Stimulated activated naive B cell treated with anti-CD40 and anti-IgM and Interleukin-4, amounts not matched to agents 10 μg/mL and 1 μg/mL and 100 μg/mL, for 72 hours (primary cell): ENCODE measurements around the gene OLA1.

Source experiments
- ATAC-seq, 2 donors: fragments of 150-1000 bp; cut with Tn5 transposase; replicated peaks; 2 replicates each; pipeline ENCODE4 v1.10.0; 2021; ENCODE audit warnings: moderate library complexity in 1 of 2
- DNase-seq: peaks from one replicate; pipeline ENCODE4 v3.0.0; 2021
- H3K27ac Mint-ChIP-seq: one replicate; pipeline ENCODE4 v1.8.0; 2022; ENCODE audit warnings: mild to moderate bottlenecking, mixed read lengths
- H3K27me3 Mint-ChIP-seq, 2 donors: one replicate each; pipeline ENCODE4 v1.8.0; 2022; ENCODE audit warnings: mixed read lengths in 2 of 2
- H3K36me3 Mint-ChIP-seq, 2 donors: one replicate each; pipeline ENCODE4 v1.8.0; 2022; ENCODE audit warnings: mixed read lengths in 2 of 2, mild to moderate bottlenecking in 1 of 2
- H3K4me1 Mint-ChIP-seq, 2 donors: one replicate each; pipeline ENCODE4 v1.8.0; 2022; ENCODE audit warnings: mixed read lengths in 2 of 2, mild to moderate bottlenecking in 1 of 2
- H3K4me3 Mint-ChIP-seq, 2 donors: one replicate each; pipeline ENCODE4 v1.8.0; 2022; ENCODE audit warnings: mild to moderate bottlenecking in 2 of 2, mixed read lengths in 2 of 2, moderate library complexity in 1 of 2
- H3K9me3 Mint-ChIP-seq, 2 donors: one replicate each; pipeline ENCODE4 v1.8.0; 2022; ENCODE audit warnings: mixed read lengths in 2 of 2, mild to moderate bottlenecking in 1 of 2

OLA1 gene

GRCh38 chr2:174070281-174070680 lies 178.1 kb downstream of the OLA1 start:
- ATAC-seq (no peak), DNase-seq (no peak)
- Mint-ChIP-seq H3K4me3 (no peak overlapping the region), H3K27ac (peak overlapping the region; percentile 44), H3K9me3 (no peaks in the 10 kb centered on the region), H3K4me1 (peaks cover 0 to 7% of the 10 kb centered on the region in 2 donors), H3K36me3 (peaks cover 9 to 16% of the 10 kb centered on the region in 2 donors), H3K27me3 (peaks cover 11 to 13% of the 10 kb centered on the region in 2 donors)

DNA sequence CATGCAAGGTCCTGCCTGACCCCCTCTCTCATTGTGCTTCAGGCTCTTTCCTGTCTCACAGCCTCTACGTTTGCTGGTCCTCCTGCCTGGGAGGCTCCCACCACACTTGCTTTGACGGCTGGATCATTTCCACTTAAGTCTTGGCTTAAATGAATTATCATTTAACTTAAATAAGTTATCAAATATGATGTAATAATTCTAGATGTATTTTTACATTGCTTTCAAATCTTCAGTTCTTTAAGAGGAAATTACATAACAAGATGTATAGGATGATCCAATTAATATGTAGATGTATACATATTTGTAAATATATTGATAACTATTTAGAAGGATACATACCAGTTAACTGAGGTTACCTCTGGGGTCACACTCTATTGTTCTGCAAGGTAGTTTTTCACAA lies 180.5 kb downstream of the OLA1 start:
- DNase-seq = no peak
- H3K9me3 Mint-ChIP-seq = no peaks in the 10 kb centered on the region
- peaks cover 0 to 7% of the 10 kb centered on the region in 2 donors for H3K4me1 Mint-ChIP-seq
- no peak overlapping the region for H3K4me3 Mint-ChIP-seq
- peaks cover 0 to 2% of the 10 kb centered on the region in 2 donors for H3K36me3 Mint-ChIP-seq
- H3K27ac Mint-ChIP-seq = no peak overlapping the region
- H3K27me3 Mint-ChIP-seq = peaks cover 15 to 29% of the 10 kb centered on the region in 2 donors
- no peak for ATAC-seq

- peaks cover 0 to 2% of the 10 kb centered on the region in 2 donors for H3K36me3 Mint-ChIP-seq
- H3K4me3 Mint-ChIP-seq = no peak overlapping the region
- peaks cover 15 to 29% of the 10 kb centered on the region in 2 donors for H3K27me3 Mint-ChIP-seq
- H3K9me3 Mint-ChIP-seq = no peaks in the 10 kb centered on the region
- H3K4me1 Mint-ChIP-seq = no peaks in the 10 kb centered on the region
- peak overlapping the region; percentile 1 for H3K27ac Mint-ChIP-seq
- DNase-seq (no peak), ATAC-seq (no peak)
Measured at GRCh38 chr2:174066871-174067270, 181.5 kb downstream of the OLA1 start.

- Mint-ChIP-seq H3K4me3 (no peak overlapping the region), H3K27me3 (peaks cover 25 to 35% of the 10 kb centered on the region in 2 donors), H3K9me3 (peaks cover 8 to 11% of the 10 kb centered on the region in 2 donors), H3K4me1 (peaks cover 6 to 9% of the 10 kb centered on the region in 2 donors), H3K27ac (peak overlapping the region; percentile 20), H3K36me3 (peaks cover 6 to 9% of the 10 kb centered on the region in 2 donors)
- ATAC-seq = no peak
- no peak for DNase-seq
Measured at GRCh38 chr2:174063492-174064092, 184.7 kb downstream of the OLA1 start.

DNA sequence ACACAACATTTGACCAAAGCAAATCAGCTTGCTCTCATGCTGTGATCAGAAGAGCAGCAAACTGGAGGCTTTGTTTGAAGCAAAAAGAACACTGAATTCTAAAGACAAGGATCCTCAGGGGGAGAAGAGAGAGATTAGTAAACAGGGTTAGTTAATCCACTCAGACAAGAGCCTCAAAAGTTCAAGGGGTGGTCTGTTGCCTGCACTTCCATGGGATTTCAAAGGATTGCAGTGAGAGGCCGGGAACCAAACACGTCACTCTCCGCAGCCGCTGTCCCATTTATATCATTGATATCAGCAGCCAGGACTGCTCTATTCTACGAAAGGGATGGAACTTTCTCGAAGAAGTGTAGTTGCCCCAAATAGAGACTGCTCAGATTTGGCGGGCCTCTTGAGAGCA lies 185.4 kb downstream of the OLA1 start:
- DNase-seq (no peak), ATAC-seq (no peak)
- H3K36me3 Mint-ChIP-seq = peaks cover 6 to 9% of the 10 kb centered on the region in 2 donors
- H3K9me3 Mint-ChIP-seq = peaks cover 11% of the 10 kb centered on the region in 2 donors
- peaks cover 28 to 35% of the 10 kb centered on the region in 2 donors for H3K27me3 Mint-ChIP-seq
- no peak overlapping the region for H3K4me3 Mint-ChIP-seq
- peaks cover 6 to 9% of the 10 kb centered on the region in 2 donors for H3K4me1 Mint-ChIP-seq
- H3K27ac Mint-ChIP-seq = no peak overlapping the region

GRCh38 chr2:174059884-174060244 lies 188.5 kb downstream of the OLA1 start:
- ATAC-seq (peak; percentile 44 to 76), DNase-seq (no peak)
- Mint-ChIP-seq H3K4me1 (peaks cover 6 to 9% of the 10 kb centered on the region in 2 donors), H3K27me3 (peaks cover 18 to 25% of the 10 kb centered on the region in 2 donors), H3K4me3 (no peak overlapping the region), H3K9me3 (peaks cover 11 to 13% of the 10 kb centered on the region in 2 donors), H3K36me3 (peaks cover 4 to 9% of the 10 kb centered on the region in 2 donors), H3K27ac (no peak overlapping the region)

DNA sequence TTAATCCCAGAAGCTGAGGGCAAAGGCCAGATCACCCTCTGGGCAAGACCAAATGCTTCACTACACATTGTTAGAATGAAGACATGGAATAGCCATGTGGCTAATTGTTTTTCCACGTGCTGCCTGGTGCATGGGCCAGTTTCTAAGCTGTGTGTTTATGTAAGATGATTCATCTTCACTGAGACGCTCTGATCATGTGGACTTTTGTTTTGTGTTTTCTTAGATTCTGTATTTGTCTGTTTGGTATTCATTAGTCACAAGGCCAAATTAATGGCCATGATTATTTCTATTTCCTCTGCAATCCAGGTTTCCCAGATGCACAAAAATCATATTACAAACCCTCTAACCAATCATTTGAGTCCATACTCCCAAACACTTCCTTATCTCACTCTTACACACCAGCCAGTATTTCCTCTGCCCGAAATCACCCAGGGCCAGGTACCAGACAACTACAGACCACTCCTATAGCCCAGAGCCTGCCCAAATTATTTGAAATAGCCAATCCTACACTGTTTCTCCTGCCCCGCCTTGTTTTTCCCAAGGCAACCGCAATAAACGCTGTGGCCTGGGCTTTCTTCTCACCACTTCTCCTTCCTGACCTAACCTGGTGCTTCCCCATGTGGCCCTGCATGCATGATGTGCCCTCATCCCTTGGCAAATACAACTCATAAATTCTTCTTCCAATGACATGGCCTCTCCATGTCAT lies 189.0 kb downstream of the OLA1 start:
- DNase-seq = no peak
- peak; percentile 53 to 80 for ATAC-seq
- Mint-ChIP-seq H3K9me3 (peaks cover 11 to 13% of the 10 kb centered on the region in 2 donors), H3K27me3 (peaks cover 18 to 20% of the 10 kb centered on the region in 2 donors), H3K4me3 (no peak overlapping the region), H3K36me3 (peaks cover 4 to 9% of the 10 kb centered on the region in 2 donors), H3K4me1 (peaks cover 6 to 9% of the 10 kb centered on the region in 2 donors), H3K27ac (no peak overlapping the region)

- no peak for DNase-seq
- Mint-ChIP-seq H3K27me3 (peaks cover 14 to 19% of the 10 kb centered on the region in 2 donors), H3K9me3 (peaks cover 11 to 13% of the 10 kb centered on the region in 2 donors), H3K27ac (no peak overlapping the region), H3K4me3 (no peak overlapping the region), H3K4me1 (peaks cover 6 to 9% of the 10 kb centered on the region in 2 donors), H3K36me3 (peaks cover 4 to 9% of the 10 kb centered on the region in 2 donors)
- no peak for ATAC-seq
Measured at GRCh38 chr2:174058456-174058855, 189.9 kb downstream of the OLA1 start.

DNA sequence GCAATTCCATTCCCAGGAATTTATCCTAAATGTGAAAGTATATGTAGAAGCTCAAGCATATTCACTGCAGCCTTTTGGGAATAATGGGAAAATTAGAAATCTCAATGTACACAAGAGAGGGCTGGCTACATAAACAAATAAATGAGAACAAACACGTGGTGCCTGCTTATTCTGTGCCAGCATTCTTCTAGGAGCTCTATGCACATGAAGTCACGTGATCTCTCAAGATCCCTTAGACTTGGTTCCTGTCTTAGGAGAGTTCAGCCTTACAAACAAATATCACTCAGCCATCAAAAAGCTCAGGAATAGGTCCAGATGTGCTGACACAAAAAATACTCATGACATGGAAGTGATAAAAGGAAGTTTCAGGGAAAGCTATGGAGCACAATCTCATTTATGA lies 190.3 kb downstream of the OLA1 start:
- H3K4me1 Mint-ChIP-seq = peaks cover 6 to 9% of the 10 kb centered on the region in 2 donors
- H3K4me3 Mint-ChIP-seq = no peak overlapping the region
- ATAC-seq (no peak), DNase-seq (no peak)
- no peak overlapping the region for H3K27ac Mint-ChIP-seq
- peaks cover 4 to 9% of the 10 kb centered on the region in 2 donors for H3K36me3 Mint-ChIP-seq
- H3K9me3 Mint-ChIP-seq = peaks cover 11 to 13% of the 10 kb centered on the region in 2 donors
- peaks cover 13 to 21% of the 10 kb centered on the region in 2 donors for H3K27me3 Mint-ChIP-seq

DNA sequence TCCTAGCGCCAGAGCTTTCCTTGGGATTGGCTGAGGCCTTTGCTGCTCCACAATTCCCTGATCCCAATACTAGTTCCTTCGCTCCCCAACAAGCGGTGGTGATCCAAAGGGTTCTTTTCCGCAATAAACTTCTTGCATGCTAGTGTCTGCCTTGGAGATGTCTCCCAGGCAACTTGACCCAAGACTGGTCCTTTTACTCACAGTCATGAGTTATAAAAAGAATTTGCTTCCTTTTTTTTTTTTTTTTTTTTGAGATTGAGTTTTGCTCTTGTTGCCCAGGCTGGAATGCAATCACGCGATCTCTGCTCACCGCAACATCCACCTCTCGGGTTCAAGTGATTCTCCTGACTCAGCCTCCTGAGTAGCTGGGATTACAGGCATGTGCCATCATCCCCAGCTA lies 193.4 kb downstream of the OLA1 start:
- Mint-ChIP-seq H3K36me3 (peaks cover 4 to 9% of the 10 kb centered on the region in 2 donors), H3K4me1 (peaks cover 6 to 9% of the 10 kb centered on the region in 2 donors), H3K27me3 (peaks cover 13 to 21% of the 10 kb centered on the region in 2 donors), H3K4me3 (no peak overlapping the region), H3K27ac (no peak overlapping the region), H3K9me3 (peaks cover 11 to 13% of the 10 kb centered on the region in 2 donors)
- no peak for ATAC-seq
- no peak for DNase-seq

DNA sequence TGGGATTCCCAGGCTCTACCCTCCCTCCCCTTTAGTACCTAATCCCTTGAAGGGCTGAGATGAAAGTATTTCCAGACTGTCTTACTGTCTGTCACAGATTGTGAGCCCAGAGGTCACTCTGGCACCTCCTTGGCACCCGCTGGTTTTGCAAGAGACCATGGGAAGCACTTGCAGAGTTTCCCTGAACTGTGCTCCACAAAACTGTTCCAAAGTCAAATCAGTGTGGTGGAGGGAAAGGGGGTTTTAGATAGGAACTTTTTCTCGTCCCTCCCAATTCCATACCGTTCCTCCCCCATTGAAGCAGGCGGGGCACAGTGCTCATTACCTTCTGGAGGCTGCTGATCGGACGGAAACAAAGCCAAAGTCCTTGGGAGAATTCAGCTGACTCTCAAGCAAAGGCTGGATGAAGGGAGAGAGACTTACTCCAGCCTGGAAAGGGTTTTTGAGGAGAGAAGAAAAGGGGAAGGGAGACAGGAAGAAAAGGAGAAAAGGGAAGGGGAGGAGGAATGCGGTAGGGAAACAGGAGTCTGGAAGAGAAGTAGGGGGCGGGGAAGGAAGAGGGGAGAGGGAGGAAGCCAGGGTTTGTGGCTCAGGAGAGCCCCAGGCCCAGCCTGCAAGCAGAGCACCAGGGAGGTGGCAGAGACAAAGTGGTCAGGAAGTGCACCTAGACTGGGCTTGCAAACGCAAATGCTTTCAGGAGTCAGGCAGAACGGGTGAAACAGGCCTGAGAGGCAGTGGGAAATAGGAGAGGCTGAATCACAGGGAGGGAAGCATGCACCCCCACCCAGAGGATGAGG lies 194.8 kb downstream of the OLA1 start:
- no peak for ATAC-seq
- DNase-seq = no peak
- Mint-ChIP-seq H3K36me3 (no peaks in the 10 kb centered on the region), H3K27ac (no peak overlapping the region), H3K4me3 (no peak overlapping the region), H3K4me1 (no peaks in the 10 kb centered on the region), H3K27me3 (peaks cover 11 to 12% of the 10 kb centered on the region in 2 donors), H3K9me3 (peaks cover 0 to 4% of the 10 kb centered on the region in 2 donors)

DNA sequence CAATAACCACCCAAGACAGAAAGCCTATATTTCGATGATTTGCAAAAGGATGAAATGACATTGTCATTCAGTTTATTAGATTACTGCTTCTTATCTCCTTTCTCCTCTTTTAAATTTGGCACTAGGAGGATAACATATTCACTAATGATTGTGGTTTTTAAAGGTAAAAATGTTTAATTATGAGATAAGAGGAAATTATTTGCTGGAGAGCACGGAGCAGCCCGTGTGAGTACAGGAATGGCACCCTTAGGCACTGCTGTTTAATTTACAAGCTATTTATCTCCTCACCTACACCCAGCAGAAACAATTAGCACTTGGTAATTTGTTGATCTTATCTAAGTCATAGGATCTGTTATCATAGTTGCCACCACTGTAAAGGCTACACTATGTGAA lies 195.8 kb downstream of the OLA1 start:
- Mint-ChIP-seq H3K27me3 (peaks cover 7 to 12% of the 10 kb centered on the region in 2 donors), H3K27ac (no peak overlapping the region), H3K4me1 (no peaks in the 10 kb centered on the region), H3K36me3 (no peaks in the 10 kb centered on the region), H3K9me3 (peaks cover 0 to 2% of the 10 kb centered on the region in 2 donors), H3K4me3 (no peak overlapping the region)
- DNase-seq = no peak
- no peak for ATAC-seq

GRCh38 chr2:174051741-174052583 lies 196.4 kb downstream of the OLA1 start:
- H3K4me1 Mint-ChIP-seq = no peaks in the 10 kb centered on the region
- DNase-seq = no peak
- H3K27me3 Mint-ChIP-seq = peaks cover 7 to 12% of the 10 kb centered on the region in 2 donors
- H3K4me3 Mint-ChIP-seq = no peak overlapping the region
- no peak for ATAC-seq
- H3K9me3 Mint-ChIP-seq = peaks cover 0 to 2% of the 10 kb centered on the region in 2 donors
- no peaks in the 10 kb centered on the region for H3K36me3 Mint-ChIP-seq
- no peak overlapping the region for H3K27ac Mint-ChIP-seq

GRCh38 chr2:174051068-174051467 lies 197.3 kb downstream of the OLA1 start:
- Mint-ChIP-seq H3K36me3 (no peaks in the 10 kb centered on the region), H3K9me3 (peaks cover 0 to 2% of the 10 kb centered on the region in 2 donors), H3K27ac (no peak overlapping the region), H3K4me3 (no peak overlapping the region), H3K4me1 (no peaks in the 10 kb centered on the region), H3K27me3 (peaks cover 7 to 11% of the 10 kb centered on the region in 2 donors)
- DNase-seq (no peak), ATAC-seq (no peak)
